Ascending aorta (tissue), 2 donors: ENCODE results near the gene FNIP1. TPM values are rescaled to one million over a fixed set of nuclear protein-coding genes. Genes with fewer than 3 reads are reported as not detected.
A peak's percentile ranks its signal among the peaks of the same experiment; 100 is the strongest.

Source experiments
- DNase-seq, 2 donors: peaks; one replicate each; pipeline ENCODE4 v3.0.0-alpha.2; 2019; ENCODE audit warnings: low spot score in 2 of 2
- H3K27ac ChIP-seq, 2 donors: fragments of 200-600 bp; sonication (generic); one replicate each; pipeline ENCODE4 v1.5.1; 2016 to 2017; ENCODE audit warnings: mild to moderate bottlenecking in 1 of 2
- H3K27me3 ChIP-seq: fragments of 200-600 bp; sonication (generic); one replicate; pipeline ENCODE4 v1.5.1; 2017
- H3K36me3 ChIP-seq, 2 donors: fragments of 200-600 bp; sonication (generic); one replicate each; pipeline ENCODE4 v1.5.1; 2016
- H3K4me1 ChIP-seq, 2 donors: fragments of 200-600 bp; sonication (generic); one replicate each; pipeline ENCODE4 v1.5.1; 2016 to 2017; ENCODE audit warnings: mild to moderate bottlenecking in 1 of 2
- H3K4me3 ChIP-seq, 2 donors: fragments of 200-600 bp; sonication (generic); one replicate each; pipeline ENCODE4 v1.5.1; 2016 to 2017; ENCODE audit warnings: mild to moderate bottlenecking in 1 of 2
- H3K9me3 ChIP-seq, 2 donors: fragments of 200-600 bp; sonication (generic); one replicate each; pipeline ENCODE4 v1.5.1; 2016
- CTCF ChIP-seq, 3 experiments: fragments of 200-600 bp in 2 of 3; fragments of 450-650 bp in 1 of 3; sonication (generic) in 2 of 3; IDR thresholded peaks; one replicate each; pipeline ENCODE4 v1.5.1; 2016 to 2019; ENCODE audit warnings: antibody characterized with exemption in 3 of 3, mild to moderate bottlenecking in 1 of 3, moderate library complexity in 1 of 3
- intact Hi-C: fragments of 100-400 bp; cut with DNase I; formaldehyde crosslinking; loops from one replicate; pipeline ENCODE4 v1.15.1; 2023
- total RNA-seq: library from RNA; depleted of rRNA; stranded (reverse); fragments of >200 nt; gene quantifications from one replicate; pipeline ENCODE4 v1.1.0, GENCODE V29; 2016

Gene FNIP1
- total RNA-seq, 1 donor from 2014 or later, result 20.5 TPM

DNA sequence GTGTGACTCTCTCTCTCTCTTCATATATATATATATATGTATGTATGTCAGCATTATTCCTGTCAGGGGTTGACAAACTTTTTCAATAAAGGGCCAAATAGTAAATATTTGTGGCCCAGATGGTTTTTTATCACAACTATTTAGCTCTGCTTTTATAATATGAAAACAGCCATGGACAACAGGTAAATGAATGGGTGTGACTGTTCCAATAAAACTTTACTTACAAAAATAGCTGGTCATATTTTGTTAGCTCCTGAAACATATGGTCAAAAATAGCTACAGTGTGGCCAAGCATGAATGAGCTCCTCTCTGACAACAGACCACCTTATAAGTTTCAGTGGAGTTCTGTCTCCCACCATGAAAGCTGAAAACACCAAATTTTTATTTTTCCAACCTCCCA lies 183.4 kb downstream of the FNIP1 start:
- no peaks in the 10 kb centered on the region for H3K9me3 ChIP-seq
- H3K27ac ChIP-seq, result no peak overlapping the region
- H3K4me1 ChIP-seq, result peaks cover 0 to 19% of the 10 kb centered on the region in 2 donors
- H3K4me3 ChIP-seq, result no peak overlapping the region
- H3K27me3 ChIP-seq, result no peaks in the 10 kb centered on the region
- H3K36me3 ChIP-seq, result no peaks in the 10 kb centered on the region
- no peak for DNase-seq
- no peak for TF ChIP-seq CTCF (IDR thresholded peaks at IDR 0.05)
- intact Hi-C loops, result no loop called here

DNA sequence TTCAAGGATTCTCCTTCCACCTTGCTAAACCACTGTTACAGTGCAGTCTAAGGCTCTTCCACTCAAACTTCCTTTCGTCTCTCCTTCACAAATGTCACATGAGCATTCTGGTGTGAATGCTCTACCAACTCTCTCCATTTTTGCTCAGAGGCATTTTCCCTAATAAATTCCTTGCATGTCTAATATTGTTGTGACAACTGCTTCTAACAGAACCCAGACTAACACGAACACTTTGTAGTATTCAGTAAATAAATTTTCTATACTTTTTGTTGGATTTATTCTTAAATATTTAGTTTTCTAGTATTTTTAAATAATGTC lies 185.8 kb downstream of the FNIP1 start:
- Histone ChIP-seq H3K4me1 (peaks cover 8 to 26% of the 10 kb centered on the region in 2 donors), H3K27ac (peak overlapping the region; percentile 64 to 66), H3K27me3 (no peaks in the 10 kb centered on the region), H3K9me3 (no peaks in the 10 kb centered on the region), H3K4me3 (no peak overlapping the region), H3K36me3 (no peaks in the 10 kb centered on the region)
- no peak for DNase-seq
- intact Hi-C loops, result no loop called here
- no peak for TF ChIP-seq CTCF (IDR thresholded peaks at IDR 0.05)

GRCh38 chr5:131610198-131611063 lies 186.4 kb downstream of the FNIP1 start:
- DNase-seq, result no peak
- intact Hi-C loops, result no loop called here
- Histone ChIP-seq H3K4me1 (peaks cover 8 to 26% of the 10 kb centered on the region in 2 donors), H3K4me3 (no peak overlapping the region), H3K9me3 (no peaks in the 10 kb centered on the region), H3K27me3 (no peaks in the 10 kb centered on the region), H3K36me3 (no peaks in the 10 kb centered on the region), H3K27ac (peak overlapping the region; percentile 64 to 66)
- TF ChIP-seq CTCF (IDR thresholded peaks at IDR 0.05), result no peak

GRCh38 chr5:131609774-131610173 lies 187.0 kb downstream of the FNIP1 start:
- intact Hi-C loops, result loop anchor here (10.0 kb wide), 1 partner anchor 65 kb away; no protein-coding TSS in a partner anchor
- Histone ChIP-seq H3K4me3 (no peak overlapping the region), H3K27ac (peak overlapping the region; percentile 64 to 66), H3K4me1 (peaks cover 8 to 26% of the 10 kb centered on the region in 2 donors), H3K36me3 (no peaks in the 10 kb centered on the region), H3K27me3 (no peaks in the 10 kb centered on the region), H3K9me3 (no peaks in the 10 kb centered on the region)
- no peak for DNase-seq
- no peak for TF ChIP-seq CTCF (IDR thresholded peaks at IDR 0.05)

DNA sequence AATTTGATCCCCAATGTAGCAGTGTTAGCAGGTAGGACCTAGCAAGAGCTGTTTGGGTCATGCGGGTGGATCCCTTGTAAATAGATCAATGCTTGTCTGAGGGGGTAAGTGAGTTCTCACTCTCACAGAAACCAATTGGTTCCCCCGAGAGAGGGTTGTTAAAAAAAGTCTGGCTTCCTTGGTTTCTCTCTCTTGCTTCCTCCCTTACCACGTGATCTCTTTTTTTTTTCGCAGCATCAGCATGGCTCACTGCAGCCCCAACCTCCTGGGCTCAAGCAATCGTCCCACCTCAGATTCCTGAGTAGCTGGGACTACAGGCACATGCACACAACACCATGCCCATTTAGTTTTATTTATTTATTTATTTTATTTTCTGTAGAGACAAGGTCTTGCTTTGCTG lies 188.2 kb downstream of the FNIP1 start:
- peaks cover 8 to 26% of the 10 kb centered on the region in 2 donors for H3K4me1 ChIP-seq
- intact Hi-C loops, result loop anchor here (10.0 kb wide), 1 partner anchor 66 kb away; no protein-coding TSS in a partner anchor
- TF ChIP-seq CTCF (IDR thresholded peaks at IDR 0.05), result no peak
- H3K27me3 ChIP-seq, result no peaks in the 10 kb centered on the region
- no peak for DNase-seq
- peak overlapping the region; percentile 64 to 66 for H3K27ac ChIP-seq
- H3K9me3 ChIP-seq, result no peaks in the 10 kb centered on the region
- H3K36me3 ChIP-seq, result no peaks in the 10 kb centered on the region
- H3K4me3 ChIP-seq, result no peak overlapping the region
